Measurements from ENCODE around the gene DNASE1.
"Not testable (repeated sequence)": the region's sequence is repeated elsewhere in the genome, so short reads cannot be mapped to it uniquely, and the experiment has no call there.

The DNASE1 gene

DNA sequence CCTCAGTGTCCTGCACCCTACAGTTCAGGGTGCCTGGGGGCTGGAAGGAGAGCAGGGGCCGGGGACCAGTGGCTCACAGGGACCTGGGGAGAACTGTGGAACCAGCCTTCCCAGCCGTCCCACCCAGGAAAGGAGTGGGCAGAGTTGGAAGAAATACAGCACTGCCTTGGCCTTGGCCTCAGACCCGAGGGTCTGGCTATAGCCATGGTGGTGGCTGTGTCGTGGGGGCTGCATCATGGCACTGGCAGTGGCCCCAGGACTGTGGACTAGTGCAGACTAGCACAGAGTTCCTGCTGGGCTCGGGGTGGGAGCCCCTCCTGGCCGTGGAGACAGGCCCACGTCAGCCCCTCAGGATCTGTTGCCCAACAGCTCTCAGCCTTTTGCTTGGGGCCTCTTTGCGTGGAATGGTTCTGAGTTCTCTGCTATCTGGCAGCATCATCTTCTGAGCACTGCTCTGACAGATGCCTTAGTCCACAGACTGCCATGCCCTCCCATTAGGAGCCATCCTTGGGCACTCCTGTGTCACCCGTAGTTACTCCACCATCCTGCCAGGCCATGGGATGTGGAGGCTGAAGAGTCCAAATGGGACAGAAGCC, 12.6 kb upstream of the DNASE1 start:
- no peak for DNase-seq

- no peak for DNase-seq
Observed at GRCh38 chr16:3642397-3643094, 11.9 kb upstream of the DNASE1 start.

DNA sequence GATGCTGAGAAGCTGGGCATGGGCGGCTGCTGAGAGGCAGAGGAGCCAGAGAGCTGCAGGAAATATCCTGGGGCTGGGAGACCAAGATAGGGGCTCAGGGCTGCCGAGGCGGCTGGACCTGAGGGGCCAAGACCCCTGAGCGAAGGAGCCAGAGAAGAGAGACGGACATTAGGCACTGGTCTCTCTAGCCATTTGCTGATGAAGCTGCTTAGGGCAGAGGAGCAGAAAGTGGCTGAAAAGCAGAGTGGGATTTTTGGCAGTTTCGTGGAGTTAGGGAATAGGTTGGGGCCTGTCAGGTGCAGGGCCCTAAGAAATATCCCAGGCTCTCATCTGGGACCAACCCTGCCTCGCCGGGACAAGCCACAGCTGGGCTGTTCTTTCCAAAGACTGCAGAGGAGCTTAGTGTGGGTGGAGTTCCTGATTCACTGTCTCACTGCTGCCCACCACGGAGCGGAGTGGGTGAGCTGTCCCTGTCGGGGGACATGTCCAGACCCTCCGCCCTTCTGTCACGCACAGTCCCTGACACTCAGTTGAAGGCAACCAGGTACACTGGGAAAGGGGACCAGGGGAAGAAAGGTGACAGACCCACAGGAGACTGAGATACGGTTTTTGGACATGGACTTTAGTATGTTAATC, 11.3 kb upstream of the DNASE1 start:
- no peak for DNase-seq

DNA sequence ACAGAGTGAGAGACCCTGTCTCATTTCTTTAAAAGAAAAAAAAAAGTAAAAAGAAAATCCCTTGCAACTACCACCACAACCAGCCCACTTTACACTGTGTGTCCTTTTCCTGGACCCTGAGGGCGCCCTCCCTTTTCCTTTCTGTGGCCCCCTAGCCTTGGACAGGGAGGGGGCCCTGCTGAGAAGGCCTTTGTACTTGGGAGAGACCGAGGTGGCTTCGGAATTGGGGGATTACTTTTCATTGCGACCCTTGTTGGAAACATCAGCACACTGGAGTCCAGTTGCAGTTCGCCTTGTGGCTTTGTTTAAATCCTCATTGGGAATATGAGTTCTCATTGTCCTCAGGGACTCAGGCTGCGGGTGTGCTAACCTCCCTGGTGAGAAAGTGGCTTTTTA, 9.4 kb upstream of the DNASE1 start:
- no peak for DNase-seq

- no peak for DNase-seq
Observed at GRCh38 chr16:3645504-3646347, 8.8 kb upstream of the DNASE1 start.

GRCh38 chr16:3646348-3646920, 8.1 kb upstream of the DNASE1 start:
- no peak for DNase-seq

GRCh38 chr16:3650631-3651265, 3.7 kb upstream of the DNASE1 start:
- no peak for DNase-seq

DNA sequence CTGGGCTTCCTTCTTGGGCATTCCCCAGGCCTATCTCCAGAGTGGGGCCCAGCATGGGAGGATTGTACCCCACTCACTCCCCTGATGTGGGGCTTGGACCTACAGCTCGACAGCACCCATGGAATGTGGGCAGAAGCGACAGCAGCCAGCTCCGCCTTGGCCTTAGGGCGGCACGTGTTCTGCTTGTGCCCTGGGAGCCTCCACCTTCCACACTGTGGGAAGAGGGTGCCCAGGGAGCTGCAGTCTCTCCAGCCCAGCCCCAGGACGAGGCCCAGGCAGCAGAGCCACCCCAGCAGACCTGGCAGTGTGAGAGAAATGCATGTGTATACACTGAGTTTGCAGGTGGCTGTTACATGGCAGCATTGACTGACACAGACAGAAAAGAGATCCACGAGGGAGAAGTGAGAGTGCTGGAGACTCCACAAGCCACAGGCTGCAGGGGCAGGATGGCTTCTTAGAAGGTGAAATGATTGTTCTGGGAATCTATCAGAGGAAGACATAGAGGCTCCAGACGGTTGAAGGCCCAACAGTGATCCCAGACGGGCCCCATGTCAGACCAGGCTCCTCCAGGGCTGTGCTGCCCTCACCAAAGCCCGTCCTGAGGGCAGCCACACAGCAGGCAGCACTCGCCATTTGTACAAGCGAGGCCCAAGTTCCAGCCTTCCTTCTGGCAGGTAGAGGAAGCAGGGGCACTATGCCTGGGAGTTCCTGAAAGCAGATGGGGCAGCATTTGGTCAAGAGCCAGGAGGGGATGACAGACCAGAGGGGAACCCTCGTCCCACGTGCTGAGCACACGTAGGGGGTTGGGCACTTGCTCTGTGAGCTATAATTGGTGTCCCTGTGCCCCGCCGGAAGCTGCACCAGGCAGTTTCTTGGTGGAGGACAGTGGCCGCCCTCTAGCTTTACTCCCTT, 2.8 kb upstream of the DNASE1 start:
- no peak for DNase-seq

DNA sequence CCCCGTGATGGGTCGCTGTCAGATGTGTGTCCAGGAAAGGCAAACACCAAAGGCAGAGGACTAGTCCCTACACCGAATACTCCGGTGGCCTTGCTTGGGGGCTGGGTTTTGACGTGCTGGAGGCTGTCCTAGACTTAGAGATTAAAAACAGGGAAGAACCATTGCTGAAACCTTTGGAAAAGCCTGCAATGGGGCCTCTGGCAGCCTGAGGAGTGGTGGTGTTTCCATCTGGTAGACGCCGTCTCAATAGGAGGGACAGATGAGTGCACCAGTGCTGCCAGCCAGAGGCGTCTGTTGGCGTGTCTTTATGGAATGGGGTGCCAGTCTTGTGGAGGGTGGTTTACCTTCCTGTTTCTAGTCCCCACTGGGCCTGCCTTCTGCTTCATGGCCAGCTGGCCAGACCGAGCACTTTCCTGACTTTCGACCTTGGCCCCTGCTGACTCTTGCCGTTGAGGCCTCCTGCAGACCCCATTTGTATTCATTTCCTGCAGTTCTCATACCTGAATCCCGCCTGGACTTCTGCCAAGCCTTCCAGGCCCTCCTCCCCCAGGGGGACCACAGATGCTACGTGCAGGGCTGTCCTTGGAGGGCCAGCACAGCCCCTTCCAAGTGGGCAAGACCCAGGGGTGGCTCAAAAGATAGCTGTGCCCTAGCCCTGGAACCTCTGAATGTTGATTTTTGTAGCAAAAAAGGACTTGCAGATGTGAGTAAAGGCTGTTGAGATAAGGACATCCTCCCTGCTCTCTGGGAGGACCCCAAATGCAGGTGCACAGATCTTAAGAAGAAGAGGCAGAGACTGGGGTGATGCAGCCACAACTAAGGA, 1.9 kb upstream of the DNASE1 start:
- no peak for DNase-seq

DNA sequence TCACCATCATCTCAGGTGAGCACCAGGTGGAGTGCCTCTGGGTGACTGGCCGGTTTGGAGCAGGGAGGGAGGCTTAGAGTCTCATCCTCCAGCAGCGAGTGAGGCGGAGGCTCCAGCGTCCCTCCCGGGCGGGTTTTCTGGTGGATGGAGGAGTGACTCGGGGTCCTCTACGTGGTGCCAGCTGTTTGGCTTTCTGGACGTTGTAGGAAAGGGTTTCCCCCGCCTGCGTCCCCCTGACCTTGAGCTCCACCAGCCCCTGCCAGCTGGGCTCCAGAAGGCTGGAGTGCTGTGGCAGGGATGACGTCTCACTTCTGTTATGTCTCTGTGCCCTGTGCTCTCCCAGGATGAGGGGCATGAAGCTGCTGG, 522 bp downstream of the DNASE1 start:
- no peak for DNase-seq

- no peak for DNase-seq
Observed at GRCh38 chr16:3655396-3656159, 1.1 kb downstream of the DNASE1 start.

GRCh38 chr16:3656160-3656490, 1.6 kb downstream of the DNASE1 start:
- DNase-seq, result not testable (repeated sequence)

DNA sequence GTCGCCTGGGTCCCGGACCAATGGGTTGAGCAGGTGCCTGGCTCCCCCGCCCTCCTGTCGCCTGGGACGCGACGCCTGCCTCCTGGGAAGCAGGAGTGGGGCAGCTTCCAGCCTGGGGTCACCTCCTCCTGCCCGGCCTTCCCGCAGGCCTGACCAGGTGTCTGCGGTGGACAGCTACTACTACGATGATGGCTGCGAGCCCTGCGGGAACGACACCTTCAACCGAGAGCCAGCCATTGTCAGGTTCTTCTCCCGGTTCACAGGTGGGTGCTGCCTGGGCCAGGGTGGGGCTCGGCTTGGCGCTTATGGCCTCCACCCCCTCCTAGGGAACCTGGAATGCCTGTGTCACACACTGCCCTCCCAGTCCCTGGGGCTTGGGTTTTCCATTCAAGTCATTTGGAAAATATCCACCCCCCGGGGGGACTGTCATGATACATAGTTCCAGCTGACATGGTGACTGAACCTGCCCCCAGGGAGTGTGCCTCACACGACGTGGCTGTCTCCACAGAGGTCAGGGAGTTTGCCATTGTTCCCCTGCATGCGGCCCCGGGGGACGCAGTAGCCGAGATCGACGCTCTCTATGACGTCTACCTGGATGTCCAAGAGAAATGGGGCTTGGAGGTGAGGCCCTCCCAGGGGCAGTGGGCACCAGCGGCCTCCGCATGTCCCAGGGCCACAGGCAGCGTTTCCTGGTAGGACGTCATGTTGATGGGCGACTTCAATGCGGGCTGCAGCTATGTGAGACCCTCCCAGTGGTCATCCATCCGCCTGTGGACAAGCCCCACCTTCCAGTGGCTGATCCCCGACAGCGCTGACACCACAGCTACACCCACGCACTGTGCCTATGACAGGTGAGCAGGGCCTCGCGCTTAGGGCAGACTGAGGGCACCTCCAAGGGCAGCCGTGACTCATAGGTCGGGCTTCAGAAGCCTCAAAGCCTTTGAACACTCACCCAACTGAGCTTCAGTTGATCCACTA, 2.3 kb downstream of the DNASE1 start:
- DNase-seq, result no peak

- DNase-seq, result no peak
Observed at GRCh38 chr16:3659251-3659650, 4.8 kb downstream of the DNASE1 start.

DNA sequence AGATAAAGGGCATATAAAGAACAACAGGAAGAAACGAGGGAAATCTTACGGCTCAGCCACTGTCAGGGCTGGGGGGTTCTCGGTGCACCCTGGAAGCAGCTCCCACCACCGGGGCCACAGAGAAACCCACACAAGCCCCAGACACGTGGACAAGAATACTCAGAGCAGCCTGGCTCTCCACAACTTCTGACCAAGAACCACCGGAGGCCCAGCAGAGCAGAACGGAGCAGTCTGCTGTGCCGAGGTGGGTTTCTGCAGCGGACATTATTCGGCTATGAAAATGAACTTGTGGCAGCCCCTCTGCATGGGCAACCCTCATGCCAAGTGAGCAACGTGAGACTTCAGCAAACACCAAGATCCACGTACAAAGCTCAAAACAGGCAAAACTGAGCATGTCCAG, 6.8 kb downstream of the DNASE1 start:
- no peak for DNase-seq

DNA sequence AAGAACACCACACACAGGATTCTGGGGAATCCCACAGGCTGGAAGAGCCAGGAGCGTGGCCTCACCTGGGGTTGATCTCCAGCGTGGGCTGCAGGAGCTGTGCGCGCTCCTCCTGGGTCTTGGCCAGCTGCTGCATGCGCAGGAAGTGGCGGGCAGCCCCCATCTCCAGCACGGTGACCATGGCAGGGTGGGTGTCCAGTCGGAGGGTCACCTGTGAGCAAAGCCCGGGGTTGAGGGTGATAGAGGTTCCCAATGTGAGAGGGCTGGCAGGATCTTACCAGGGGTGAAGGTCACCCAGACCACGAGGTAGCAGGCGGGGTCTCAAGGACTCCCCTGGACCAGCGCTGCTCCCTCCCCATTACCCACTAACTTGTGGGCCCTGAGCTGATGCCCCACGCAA, 7.4 kb downstream of the DNASE1 start:
- no peak for DNase-seq

DNA sequence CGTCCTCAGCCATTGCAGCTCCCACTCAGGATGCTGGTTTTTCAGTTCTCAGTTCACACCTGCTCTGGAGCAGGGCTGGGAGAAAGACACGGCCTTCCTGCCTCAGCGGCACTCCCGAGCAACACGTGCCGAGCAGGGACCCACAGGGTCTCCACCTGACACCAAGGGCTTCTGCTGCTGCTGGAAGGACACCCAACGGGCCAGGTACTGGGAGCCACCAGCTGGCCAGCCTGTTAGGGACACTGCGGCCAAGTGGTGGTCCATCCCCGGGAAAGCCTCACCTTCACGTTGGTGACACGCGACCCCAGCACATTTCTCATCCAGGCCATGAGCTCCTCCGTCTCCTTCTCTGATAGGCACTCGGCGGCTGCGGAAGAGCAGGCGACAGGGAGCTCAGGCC, 8.1 kb downstream of the DNASE1 start:
- DNase-seq, result no peak

GRCh38 chr16:3664187-3664896, 9.9 kb downstream of the DNASE1 start:
- DNase-seq, result no peak

Data from effector CD4-positive, alpha-beta T cell (primary cell).